ENCODE data around the gene RBPJL.
A peak's percentile ranks its signal among the peaks of the same experiment; 100 is the strongest.

Gene RBPJL, protein sequence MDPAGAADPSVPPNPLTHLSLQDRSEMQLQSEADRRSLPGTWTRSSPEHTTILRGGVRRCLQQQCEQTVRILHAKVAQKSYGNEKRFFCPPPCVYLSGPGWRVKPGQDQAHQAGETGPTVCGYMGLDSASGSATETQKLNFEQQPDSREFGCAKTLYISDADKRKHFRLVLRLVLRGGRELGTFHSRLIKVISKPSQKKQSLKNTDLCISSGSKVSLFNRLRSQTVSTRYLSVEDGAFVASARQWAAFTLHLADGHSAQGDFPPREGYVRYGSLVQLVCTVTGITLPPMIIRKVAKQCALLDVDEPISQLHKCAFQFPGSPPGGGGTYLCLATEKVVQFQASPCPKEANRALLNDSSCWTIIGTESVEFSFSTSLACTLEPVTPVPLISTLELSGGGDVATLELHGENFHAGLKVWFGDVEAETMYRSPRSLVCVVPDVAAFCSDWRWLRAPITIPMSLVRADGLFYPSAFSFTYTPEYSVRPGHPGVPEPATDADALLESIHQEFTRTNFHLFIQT

DNA sequence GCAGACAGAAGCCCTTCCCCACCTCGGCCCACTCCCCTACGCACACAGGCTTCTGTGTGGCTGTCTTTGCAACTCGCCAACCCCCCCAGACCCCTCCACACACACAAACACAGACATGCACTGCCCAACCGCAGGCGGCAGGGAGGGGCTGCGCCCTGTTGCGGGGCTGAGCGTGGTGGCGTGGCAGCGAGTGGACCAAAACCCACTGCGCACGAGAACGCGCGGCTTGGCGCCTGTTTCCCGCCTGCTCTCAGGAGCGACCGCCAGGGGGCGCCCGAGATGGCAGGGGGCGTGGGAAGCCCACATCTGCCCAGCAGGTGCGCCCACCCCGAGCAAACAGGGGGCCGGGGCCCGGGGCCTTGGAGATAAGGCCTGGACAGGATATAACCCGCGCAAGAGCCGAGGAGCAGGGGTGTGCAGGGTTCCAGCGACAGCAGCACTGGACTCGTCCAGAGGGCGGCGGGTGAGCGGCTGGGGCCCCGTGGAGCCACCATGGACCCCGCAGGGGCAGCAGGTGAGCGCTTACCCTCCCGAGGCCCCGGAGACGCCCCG is at the start of gene RBPJL:
Gene RBPJL (plus strand): TSS at position 410 of the 552 bp plus-strand sequence. CDS start 83 bp downstream, at position 493.
- peak; percentile 47 for DNase-seq (ENCODE audit: low spot score)

- no peak for DNase-seq (ENCODE audit: low spot score)
These were observed 49.5 kb upstream of the RBPJL start for GRCh38 chr20:45257161-45257560.

GRCh38 chr20:45257711-45258110 is 48.9 kb upstream of the RBPJL start:
- no peak for DNase-seq (ENCODE audit: low spot score)

DNA sequence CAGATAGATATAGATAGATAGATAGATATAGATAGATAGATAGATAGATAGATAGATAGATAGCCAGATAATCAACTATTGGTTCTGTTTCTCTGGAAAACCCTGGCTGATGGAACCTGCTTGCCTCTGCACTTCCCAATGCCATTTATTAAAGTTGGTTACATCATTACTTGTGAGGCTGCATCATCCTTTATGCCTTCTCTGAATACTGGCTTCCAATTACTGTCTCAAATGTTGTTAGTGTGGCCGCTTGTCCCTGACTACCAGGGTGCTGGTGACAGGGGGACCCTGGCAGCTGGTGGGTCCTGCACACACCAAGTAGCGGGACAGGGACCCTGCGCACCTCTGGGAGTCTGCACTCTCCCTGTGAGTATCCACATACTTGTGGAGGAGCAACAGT is 48.4 kb upstream of the RBPJL start:
- no peak for DNase-seq (ENCODE audit: low spot score)

DNA sequence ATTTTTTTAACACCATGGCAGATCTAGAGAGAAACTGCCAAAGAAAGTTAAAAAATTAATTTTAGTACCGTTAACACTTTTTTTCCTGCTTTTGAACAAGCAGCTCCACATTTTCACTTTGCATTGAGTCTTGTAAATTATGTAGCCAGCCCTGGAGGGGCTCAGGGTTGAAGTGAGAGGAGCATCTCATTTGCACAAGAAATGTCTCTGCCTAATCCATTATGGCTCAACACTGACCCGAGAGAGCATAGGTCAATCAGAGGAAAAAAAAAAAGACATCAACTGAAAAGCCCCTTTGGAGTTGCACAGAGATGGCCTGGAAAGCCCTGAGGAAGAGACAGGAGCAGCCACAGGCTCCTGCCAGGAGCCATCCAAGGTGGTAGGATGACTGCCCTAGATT is 48.0 kb upstream of the RBPJL start:
- DNase-seq (ENCODE audit: low spot score): no peak

- no peak for DNase-seq (ENCODE audit: low spot score)
These were observed 42.9 kb upstream of the RBPJL start for GRCh38 chr20:45263556-45264266.

DNA sequence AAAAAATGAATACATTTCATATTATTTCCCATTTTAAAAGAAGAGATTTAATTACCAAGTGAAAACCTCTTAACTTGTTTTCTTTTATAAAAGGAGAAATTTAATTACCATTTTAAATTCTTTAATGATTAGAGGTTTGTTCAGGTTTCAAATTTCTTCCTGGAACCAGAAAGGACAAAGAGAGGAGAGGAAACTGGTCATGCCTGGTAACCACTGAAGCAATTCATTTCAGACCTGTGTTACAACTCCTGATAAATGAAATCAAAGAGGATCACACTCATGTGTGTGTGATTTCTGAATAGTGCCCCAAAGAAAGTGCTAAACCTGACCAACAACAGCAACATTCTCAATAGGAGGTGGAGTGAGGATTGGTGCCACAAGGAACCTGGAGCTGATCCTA is 39.7 kb upstream of the RBPJL start:
- DNase-seq (ENCODE audit: low spot score): no peak

GRCh38 chr20:45268531-45268930 is 38.1 kb upstream of the RBPJL start:
- no peak for DNase-seq (ENCODE audit: low spot score)

DNA sequence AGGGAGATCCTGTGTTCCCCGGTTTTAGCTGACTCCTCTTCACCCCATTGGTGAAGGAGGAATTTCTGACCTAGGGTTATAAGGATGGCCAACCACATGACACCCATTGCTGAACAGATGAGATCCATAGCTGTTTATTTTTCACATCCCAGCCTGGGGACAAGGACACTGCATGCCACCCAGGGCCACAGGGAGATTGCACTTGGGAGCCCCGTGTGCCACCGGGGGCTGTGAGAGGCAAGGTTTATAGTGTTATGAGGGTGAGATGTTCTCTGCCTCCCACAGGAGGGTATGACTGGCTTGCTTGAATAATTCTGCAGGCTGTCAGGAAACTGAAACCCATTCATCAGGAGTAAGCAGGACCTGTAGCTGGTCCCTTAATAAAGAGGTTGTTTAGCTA is 37.6 kb upstream of the RBPJL start:
- no peak for DNase-seq (ENCODE audit: low spot score)

- DNase-seq (ENCODE audit: low spot score): no peak
These were observed 36.8 kb upstream of the RBPJL start for GRCh38 chr20:45269754-45270270.

DNA sequence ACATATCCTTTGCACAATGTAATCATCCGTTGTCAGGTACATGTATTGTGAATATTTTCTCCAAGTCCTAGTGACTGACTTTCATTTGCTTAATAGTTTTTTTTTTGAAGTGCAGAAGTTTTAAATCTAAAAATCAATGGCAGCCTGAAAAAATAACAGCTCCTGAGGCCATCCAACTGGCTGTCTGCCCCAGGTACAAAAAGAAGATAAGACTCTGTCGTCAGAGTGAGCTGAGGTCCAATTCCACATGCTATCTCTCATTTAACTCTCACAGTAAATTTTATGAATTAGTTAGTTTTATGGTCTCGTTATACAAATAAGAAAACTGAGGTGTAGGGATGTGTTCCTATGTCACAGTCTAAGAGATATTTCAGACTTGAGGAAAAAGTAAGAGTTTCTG is 31.3 kb upstream of the RBPJL start:
- DNase-seq (ENCODE audit: low spot score): no peak

DNA sequence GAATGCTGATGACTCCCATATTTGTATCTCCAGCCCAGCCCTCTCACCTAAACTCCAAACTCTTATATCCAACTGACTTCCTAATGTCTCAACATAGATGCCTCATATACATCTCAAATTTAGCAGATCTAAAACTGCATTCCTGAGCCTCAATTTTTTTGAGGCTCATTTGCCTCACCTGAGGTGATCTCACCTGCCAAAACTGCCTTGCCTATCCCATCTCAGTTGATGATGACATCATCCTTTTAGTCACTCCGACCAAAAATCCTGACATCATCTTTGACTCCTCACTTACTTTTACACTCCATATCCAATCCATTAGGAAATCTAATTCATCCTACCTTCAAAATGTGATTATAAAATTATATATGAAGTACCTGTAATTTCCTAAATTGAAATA is 26.6 kb upstream of the RBPJL start:
- no peak for DNase-seq (ENCODE audit: low spot score)

DNA sequence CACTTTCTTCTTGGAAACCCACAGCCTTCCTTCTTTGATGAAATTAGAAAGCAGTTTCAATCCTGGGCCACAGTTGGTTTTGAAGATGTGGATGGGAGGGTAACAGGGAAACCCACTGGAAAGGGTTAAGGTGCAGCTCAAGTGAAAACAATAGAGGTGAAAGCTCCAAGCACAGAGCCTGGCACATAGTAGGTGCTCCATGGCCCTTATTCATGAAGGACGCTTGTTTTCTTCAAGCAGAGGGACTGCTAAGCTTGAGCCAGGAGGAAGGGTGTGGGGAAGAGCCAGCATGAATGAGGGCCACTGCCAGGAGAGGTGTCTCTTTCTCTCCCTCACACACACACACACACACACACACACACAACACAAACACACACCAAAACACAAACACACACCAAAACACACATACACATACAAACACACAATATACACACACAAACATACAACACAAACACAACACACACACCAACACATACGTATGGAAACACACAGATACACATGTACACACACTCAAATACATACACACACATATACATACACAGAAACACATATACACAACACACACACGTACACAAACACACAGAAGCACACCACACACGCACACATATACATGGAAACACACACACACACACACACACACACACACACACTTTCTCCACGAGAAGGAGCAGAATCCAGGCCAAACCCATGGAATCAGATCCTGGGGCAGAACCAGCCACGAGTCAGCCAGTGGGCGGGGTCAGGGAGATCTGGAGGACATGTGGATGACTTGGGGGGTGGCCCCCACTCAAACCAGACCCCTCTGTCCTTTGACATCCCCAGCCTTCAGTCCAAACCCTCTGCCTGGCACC is 23.7 kb upstream of the RBPJL start:
- DNase-seq (ENCODE audit: low spot score): no peak

DNA sequence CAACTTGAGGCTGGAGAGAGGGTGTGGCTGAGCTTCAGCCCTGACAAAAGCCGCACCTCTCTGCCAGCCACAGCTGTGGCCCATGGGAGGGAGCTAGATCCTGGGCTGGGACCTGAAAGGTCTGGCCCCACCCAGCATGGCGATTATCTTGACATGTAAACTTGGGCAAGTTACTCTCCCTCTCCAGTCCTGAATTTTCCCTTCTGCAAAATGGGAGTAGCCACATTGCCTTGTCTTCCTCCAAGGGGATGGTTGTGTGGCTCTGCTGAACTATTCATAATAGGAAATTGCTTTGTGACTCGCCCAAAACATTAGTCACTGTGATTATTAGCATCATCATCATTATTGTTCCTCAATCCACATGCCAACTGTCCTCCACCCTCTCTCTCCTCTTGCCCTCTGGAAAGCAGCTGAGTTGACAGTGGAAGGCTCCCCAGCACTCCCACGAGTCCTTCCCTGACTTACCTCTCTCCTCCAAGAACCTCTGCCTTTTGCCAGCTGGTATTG is 23.0 kb upstream of the RBPJL start:
- no peak for DNase-seq (ENCODE audit: low spot score)

- DNase-seq (ENCODE audit: low spot score): no peak
These were observed 18.3 kb upstream of the RBPJL start for GRCh38 chr20:45288376-45288775.

DNA sequence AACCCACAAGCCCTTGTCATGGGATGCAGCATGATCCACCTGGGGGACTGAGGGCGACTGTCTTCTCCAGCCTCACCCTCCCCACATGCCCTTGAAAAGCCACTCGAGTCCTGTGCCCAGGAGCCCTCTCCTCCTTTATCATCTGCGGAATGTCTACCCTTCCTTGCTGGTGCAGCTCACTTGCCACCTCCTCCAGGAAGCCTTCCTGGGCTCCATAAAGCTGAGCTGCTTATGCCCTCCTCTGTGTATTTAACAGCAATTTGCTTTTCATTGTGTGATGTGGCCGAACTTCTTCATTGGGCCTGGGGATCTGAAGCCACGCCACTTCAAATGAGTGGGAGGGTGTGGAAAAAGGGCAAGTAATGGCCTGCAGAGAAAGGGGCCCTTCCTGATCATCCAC is 17.8 kb upstream of the RBPJL start:
- no peak for DNase-seq (ENCODE audit: low spot score)

GRCh38 chr20:45289942-45290676 is 16.5 kb upstream of the RBPJL start:
- no peak for DNase-seq (ENCODE audit: low spot score)

DNA sequence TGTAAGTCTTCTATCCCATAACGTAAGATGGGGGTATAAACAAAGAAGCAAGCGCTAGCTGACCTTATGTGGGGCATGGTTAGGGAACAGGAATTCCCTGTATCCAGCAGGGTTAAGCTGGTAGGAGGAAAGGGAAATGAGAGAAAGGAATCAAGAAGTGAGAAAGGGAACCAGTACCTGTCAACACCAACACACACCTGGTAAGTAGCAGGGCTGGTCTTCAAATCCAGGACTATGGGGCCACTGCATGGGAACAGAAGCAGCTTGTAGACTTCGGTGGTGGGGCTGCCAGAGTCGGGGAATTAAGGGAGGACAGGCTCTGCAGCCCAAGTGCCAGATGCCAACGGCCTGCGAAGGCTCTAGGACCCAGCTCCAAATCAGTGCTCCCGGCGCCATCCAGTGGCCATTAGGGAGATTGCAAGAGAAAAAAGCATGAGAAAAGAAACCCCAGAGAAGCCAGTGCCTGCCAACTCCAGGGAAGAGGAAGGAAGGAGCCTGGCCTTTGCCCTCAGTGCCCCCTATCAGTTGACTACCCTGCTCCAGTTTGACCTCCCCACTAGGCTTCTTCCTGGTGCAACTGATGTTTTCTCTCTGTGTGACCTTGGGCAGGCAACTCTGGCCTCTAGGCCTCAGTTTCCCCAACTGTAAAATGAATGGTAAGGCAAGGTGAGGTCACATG is 15.8 kb upstream of the RBPJL start:
- peak; percentile 84 for DNase-seq (ENCODE audit: low spot score)

DNA sequence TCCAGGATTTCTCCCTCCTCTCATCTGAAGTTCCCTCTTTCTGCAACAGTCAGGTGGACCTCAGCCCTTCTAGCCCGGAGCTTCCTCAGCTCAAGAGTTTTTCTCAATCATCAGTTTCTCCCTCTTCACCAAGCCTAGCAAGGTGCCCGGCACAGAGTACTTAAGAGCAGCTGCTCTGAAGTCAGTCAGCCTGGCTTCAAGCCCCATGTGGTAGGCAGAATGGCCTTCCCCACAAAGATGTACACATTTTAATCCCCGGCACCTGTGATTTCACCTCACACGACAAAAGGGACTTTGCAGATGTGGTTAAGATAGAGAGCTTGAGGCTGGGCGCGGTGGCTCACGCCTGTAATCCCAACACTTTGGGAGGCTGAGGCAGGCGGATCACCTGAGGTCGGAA is 15.1 kb upstream of the RBPJL start:
- DNase-seq (ENCODE audit: low spot score): no peak

DNA sequence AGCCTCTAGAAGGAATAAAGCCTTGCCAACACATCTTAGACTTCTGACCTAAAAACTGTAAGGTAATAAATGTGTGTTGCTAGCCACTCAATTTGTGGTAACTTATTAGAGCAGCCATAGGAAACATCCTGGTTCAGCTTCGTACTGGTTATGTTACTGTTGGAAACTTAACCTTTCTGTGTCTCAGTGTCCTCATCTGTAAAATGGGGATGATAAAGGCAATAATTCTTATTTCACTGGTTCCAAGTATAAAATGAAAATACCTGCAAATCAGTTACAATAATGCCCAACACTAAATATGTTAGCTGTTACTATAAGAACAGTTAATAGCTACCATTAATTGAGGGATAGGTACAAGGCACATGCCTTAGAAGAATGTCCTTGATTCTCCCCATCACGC is 14.3 kb upstream of the RBPJL start:
- DNase-seq (ENCODE audit: low spot score): no peak
